ENCODE results near the gene COL11A2. TPM values are rescaled to one million over a fixed set of nuclear protein-coding genes. Genes with fewer than 3 reads are reported as not detected.

The COL11A2 gene
- polyA plus RNA-seq, 6 donors from 2014 or later: 0.09 to 0.30 TPM; not detected in 4

DNA sequence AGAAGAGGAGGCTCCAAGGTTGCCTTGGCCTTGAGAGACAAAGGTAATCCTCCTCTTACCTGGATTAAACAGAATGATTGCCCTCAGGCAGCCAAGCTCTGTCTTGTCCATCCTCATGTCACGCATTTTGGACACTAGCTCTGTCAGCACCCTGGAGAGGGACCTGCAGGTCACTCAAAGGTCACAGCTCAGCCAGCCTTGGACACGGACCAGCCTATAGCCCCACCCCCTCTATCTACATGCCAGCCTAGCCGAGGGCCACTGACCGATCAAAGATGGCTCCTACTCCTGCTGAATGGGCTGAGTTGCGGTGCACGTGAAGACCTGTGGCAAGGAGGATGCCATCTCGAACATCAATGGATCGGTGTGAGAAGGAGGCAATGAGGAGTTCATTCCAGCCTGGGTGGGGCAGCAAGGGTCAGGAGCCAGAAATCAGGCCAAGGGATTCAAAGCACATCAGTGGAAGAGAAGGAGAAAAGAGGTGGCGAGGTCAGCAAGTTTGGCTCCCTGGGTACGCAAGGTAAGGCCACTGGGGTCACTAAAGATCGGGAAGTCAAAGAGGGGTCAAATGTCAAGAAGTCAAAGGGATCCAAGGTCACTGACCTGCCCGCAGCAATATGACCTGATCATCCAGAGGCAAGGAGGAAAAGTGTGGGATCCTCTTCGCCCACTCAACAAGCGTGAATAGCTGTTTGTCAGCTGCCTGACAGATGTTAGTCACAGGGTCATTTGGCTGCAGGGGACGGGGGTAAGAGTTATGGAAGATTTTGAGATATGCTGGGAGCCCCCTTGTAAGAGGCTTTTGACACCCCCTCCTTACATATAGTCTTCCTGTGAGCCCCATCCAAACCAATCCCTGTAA lies 3.3 kb upstream of the COL11A2 start:
- H3K4me1 Mint-ChIP-seq: peaks cover 54 to 59% (median 57%) of the 10 kb centered on the region in 3 donors
- H3K4me3 Mint-ChIP-seq: peak overlapping the region in 1 of 8 donors; percentile 79
- peaks cover 8 to 16% (median 15%) of the 10 kb centered on the region in 3 donors for H3K27me3 Mint-ChIP-seq
- H3K27ac Mint-ChIP-seq: peak overlapping the region in 1 of 6 donors; percentile 88
- no peak for DNase-seq
- no peaks in the 10 kb centered on the region for H3K9me3 Mint-ChIP-seq
- H3K36me3 Mint-ChIP-seq: peaks cover 0 to 24% of the 10 kb centered on the region in 2 donors
- ATAC-seq (ENCODE audit: low read depth in 2 of 2): no peak

GRCh38 chr6:33194431-33194979 lies 2.2 kb upstream of the COL11A2 start:
- no peak overlapping the region for H3K27ac Mint-ChIP-seq
- H3K36me3 Mint-ChIP-seq: peaks cover 0 to 24% of the 10 kb centered on the region in 2 donors
- ATAC-seq (ENCODE audit: low read depth in 2 of 2) (no peak), DNase-seq (no peak)
- H3K4me3 Mint-ChIP-seq: peak overlapping the region in 3 of 8 donors; percentile 61 to 79 (median 69)
- peaks cover 52 to 54% (median 52%) of the 10 kb centered on the region in 3 donors for H3K4me1 Mint-ChIP-seq
- H3K27me3 Mint-ChIP-seq: peaks cover 11 to 26% (median 26%) of the 10 kb centered on the region in 3 donors
- H3K9me3 Mint-ChIP-seq: no peaks in the 10 kb centered on the region

GRCh38 chr6:33193619-33194018 lies 1.4 kb upstream of the COL11A2 start:
- Mint-ChIP-seq H3K9me3 (no peaks in the 10 kb centered on the region), H3K4me3 (peak overlapping the region in 7 of 8 donors; percentile 24 to 84 (median 69)), H3K36me3 (peaks cover 0 to 24% of the 10 kb centered on the region in 2 donors), H3K27ac (peak overlapping the region in 2 of 6 donors; percentile 70 to 84), H3K4me1 (peaks cover 43 to 46% (median 43%) of the 10 kb centered on the region in 3 donors), H3K27me3 (peaks cover 11 to 34% (median 32%) of the 10 kb centered on the region in 3 donors)
- DNase-seq (no peak), ATAC-seq (ENCODE audit: low read depth in 2 of 2) (no peak)

DNA sequence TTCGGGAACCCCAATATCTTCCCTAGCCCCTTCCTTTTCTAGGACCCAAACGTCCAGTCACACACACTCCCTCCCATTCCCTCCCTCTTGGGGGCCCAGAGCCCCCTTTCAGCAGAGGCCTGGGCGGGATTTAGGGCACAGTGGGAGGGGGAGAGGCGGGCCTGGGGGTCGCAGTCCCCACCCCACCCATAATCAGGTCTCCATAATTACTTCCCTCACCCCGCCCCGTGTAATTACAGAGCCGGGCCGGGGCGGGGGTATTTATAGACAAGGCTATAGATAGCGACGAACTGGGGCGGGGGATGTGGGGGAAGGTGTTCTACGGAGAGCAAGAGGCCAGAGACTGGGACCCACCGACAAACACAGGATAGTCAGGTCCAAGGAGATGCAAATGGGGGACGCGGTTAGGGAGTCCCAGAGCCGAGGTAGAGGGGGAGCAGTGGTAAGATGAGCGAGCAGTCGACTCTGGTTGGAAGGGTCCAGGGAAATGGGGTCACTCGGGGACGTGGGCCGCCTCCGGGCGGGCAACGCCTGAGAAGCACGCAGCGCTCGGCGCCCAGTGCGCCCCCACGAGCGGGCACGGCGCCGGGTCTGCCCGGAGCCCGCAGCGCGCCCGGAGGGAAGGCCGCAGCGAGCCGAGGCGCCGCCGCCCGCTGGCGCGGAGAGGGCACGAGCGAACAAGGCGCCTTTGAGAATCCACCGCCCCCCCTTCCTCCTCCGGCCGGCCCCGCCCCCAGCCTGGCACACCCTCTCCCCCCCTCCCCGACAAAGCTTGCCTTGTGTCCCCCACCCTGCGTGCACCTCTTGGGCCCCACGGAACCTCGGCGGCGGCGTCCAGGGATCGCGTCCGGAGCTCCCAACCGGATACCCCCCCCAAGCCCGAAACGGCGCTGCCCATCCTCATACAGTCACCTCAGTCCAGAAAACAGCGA lies 670 bp upstream of the COL11A2 start:
- H3K27me3 Mint-ChIP-seq: peaks cover 17 to 41% (median 38%) of the 10 kb centered on the region in 3 donors
- DNase-seq: peak; percentile 44
- peaks cover 36 to 39% (median 38%) of the 10 kb centered on the region in 3 donors for H3K4me1 Mint-ChIP-seq
- H3K36me3 Mint-ChIP-seq: peaks cover 0 to 24% of the 10 kb centered on the region in 2 donors
- peak overlapping the region; percentile 78 to 96 (median 90) for H3K4me3 Mint-ChIP-seq
- peaks cover 0 to 2% (median 0%) of the 10 kb centered on the region in 7 donors for H3K9me3 Mint-ChIP-seq
- peak overlapping the region in 3 of 6 donors; percentile 42 to 88 (median 64) for H3K27ac Mint-ChIP-seq
- ATAC-seq (ENCODE audit: low read depth in 2 of 2): peak; percentile 46 to 49

DNA sequence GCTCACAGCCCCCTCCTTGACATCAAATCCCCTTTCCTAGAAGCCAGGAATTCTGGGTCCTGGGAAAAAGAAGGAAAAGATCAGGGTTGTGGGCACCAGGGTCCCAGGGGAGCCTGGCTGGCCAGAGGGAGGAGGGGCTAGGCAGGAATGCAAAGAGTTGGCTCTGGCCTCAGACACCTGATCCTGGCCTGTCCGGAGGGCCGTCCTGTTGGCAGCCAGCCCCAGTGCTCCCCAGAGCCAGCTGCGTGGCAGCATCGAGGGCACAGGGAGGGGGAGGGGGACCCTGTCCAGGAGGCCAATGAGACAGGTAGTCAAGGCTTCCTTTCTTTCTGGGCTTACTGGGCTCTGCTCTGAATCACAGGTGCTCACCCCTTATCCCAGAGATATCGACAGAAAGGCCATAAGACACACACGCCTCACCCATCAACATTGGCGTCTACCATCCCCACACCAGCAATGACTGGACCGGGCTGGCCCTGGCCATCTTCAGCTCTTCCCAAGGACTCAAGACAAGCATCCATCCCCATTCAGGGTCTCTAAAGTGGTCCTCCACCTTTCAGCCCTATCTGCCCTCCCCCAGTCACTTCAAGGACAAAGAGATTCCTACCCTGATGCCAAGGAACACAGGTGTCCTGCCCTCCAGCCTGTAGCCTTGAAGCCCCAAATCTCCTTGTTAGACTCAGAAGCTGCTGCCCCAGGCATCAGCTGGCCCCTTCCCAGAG lies 723 bp downstream of the COL11A2 start:
- peak overlapping the region; percentile 78 to 96 (median 87) for H3K4me3 Mint-ChIP-seq
- peak overlapping the region in 3 of 6 donors; percentile 8 to 79 (median 46) for H3K27ac Mint-ChIP-seq
- H3K9me3 Mint-ChIP-seq: peaks cover 0 to 7% (median 2%) of the 10 kb centered on the region in 7 donors
- DNase-seq (no peak), ATAC-seq (ENCODE audit: low read depth in 2 of 2) (no peak)
- peaks cover 0 to 21% of the 10 kb centered on the region in 2 donors for H3K36me3 Mint-ChIP-seq
- H3K4me1 Mint-ChIP-seq: peaks cover 34 to 35% (median 35%) of the 10 kb centered on the region in 3 donors
- H3K27me3 Mint-ChIP-seq: peaks cover 26 to 54% (median 51%) of the 10 kb centered on the region in 3 donors

GRCh38 chr6:33190504-33191107 lies 1.7 kb downstream of the COL11A2 start:
- peaks cover 29 to 33% (median 29%) of the 10 kb centered on the region in 3 donors for H3K4me1 Mint-ChIP-seq
- H3K27me3 Mint-ChIP-seq: peaks cover 27 to 64% (median 60%) of the 10 kb centered on the region in 3 donors
- ATAC-seq (ENCODE audit: low read depth in 2 of 2): no peak
- H3K9me3 Mint-ChIP-seq: peaks cover 0 to 8% (median 2%) of the 10 kb centered on the region in 7 donors
- peak overlapping the region in 2 of 6 donors; percentile 26 to 62 for H3K27ac Mint-ChIP-seq
- H3K36me3 Mint-ChIP-seq: peaks cover 0 to 11% of the 10 kb centered on the region in 2 donors
- H3K4me3 Mint-ChIP-seq: peak overlapping the region in 1 of 8 donors; percentile 45
- no peak for DNase-seq

DNA sequence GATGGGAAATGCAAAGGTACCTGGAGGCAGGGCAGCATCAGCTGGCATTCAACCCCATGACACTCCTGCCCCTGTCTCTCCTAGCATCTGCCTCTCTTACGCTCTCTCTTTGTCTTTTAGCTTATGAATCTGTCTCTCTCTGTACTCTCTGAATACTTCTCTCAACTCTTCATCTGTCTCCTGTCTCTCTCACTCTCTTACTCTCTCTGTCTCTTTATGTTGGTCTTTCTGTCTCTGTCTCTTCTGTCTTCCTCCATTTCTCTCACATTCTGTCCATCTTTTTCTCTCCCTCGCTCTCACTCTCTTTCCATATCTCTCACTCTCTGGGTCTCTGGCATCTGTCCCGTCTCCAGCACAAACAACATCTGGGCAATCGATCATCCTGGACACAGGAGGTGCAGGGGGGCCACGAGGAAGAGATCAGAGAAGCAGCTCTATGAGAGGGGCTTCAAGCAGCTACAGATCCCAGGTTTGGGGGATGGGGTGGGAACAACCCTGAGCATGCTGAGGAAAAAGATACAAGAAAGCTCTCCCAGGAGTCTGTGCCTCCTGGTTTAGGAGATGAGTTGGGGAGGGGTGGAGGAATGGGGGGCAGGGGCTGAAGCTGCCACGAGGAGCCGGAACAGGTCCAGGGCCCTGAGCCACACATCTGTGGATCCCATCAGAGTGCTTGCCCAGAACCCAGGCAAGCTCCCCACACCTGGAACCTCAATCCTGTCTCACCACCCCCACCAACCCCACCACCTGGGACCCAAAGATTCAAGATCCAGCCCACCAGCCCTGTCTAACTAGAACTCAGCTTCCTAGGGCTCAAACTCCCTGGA lies 2.4 kb downstream of the COL11A2 start:
- peak overlapping the region in 2 of 8 donors; percentile 7 to 14 for H3K4me3 Mint-ChIP-seq
- peaks cover 0 to 9% of the 10 kb centered on the region in 2 donors for H3K36me3 Mint-ChIP-seq
- H3K27ac Mint-ChIP-seq: peak overlapping the region in 1 of 6 donors; percentile 62
- H3K27me3 Mint-ChIP-seq: peaks cover 27 to 71% (median 68%) of the 10 kb centered on the region in 3 donors
- H3K9me3 Mint-ChIP-seq: peaks cover 0 to 8% (median 2%) of the 10 kb centered on the region in 7 donors
- ATAC-seq (ENCODE audit: low read depth in 2 of 2) (no peak), DNase-seq (no peak)
- peaks cover 27 to 31% (median 31%) of the 10 kb centered on the region in 3 donors for H3K4me1 Mint-ChIP-seq

DNA sequence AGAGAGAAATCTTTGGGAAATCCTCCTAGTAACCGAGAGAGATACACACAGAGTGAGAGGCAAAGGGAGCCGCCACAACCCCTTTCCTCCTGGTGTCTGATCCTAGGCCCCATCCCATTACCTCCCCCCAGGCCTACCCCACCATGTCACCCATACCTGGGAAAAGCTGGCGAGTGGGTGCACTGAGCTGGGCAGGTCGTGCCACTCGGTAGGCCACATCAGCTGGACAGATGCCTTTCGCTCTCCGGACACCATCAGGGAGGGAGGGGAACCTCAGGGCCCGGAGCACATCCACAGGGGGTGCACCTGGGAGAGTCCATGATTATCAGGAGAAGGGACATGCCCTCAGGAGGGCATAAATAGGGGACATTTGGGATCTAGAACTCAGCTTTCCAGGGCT lies 3.1 kb downstream of the COL11A2 start:
- no peak overlapping the region for H3K27ac Mint-ChIP-seq
- peaks cover 0 to 8% (median 2%) of the 10 kb centered on the region in 7 donors for H3K9me3 Mint-ChIP-seq
- peak overlapping the region in 1 of 8 donors; percentile 50 for H3K4me3 Mint-ChIP-seq
- H3K36me3 Mint-ChIP-seq: peaks cover 0 to 16% of the 10 kb centered on the region in 2 donors
- no peak for DNase-seq
- H3K4me1 Mint-ChIP-seq: peaks cover 28 to 38% (median 32%) of the 10 kb centered on the region in 3 donors
- no peak for ATAC-seq (ENCODE audit: low read depth in 2 of 2)
- peaks cover 27 to 78% (median 75%) of the 10 kb centered on the region in 3 donors for H3K27me3 Mint-ChIP-seq

- Mint-ChIP-seq H3K27ac (no peak overlapping the region), H3K4me1 (peaks cover 31 to 41% (median 39%) of the 10 kb centered on the region in 3 donors), H3K36me3 (peaks cover 11 to 30% of the 10 kb centered on the region in 2 donors), H3K4me3 (peak overlapping the region in 1 of 8 donors; percentile 13), H3K9me3 (peaks cover 6 to 18% (median 10%) of the 10 kb centered on the region in 7 donors), H3K27me3 (peaks cover 37 to 78% (median 75%) of the 10 kb centered on the region in 3 donors)
- no peak for DNase-seq
- ATAC-seq (ENCODE audit: low read depth in 2 of 2): no peak
Observed at GRCh38 chr6:33187809-33188208, 4.5 kb downstream of the COL11A2 start.

GRCh38 chr6:33185654-33186187 lies 6.5 kb downstream of the COL11A2 start:
- peaks cover 7 to 21% (median 12%) of the 10 kb centered on the region in 7 donors for H3K9me3 Mint-ChIP-seq
- H3K27me3 Mint-ChIP-seq: peaks cover 29 to 64% (median 61%) of the 10 kb centered on the region in 3 donors
- H3K4me3 Mint-ChIP-seq: no peak overlapping the region
- H3K36me3 Mint-ChIP-seq: peaks cover 13 to 28% of the 10 kb centered on the region in 2 donors
- peaks cover 25 to 31% (median 30%) of the 10 kb centered on the region in 3 donors for H3K4me1 Mint-ChIP-seq
- no peak for DNase-seq
- no peak overlapping the region for H3K27ac Mint-ChIP-seq
- no peak for ATAC-seq (ENCODE audit: low read depth in 2 of 2)

GRCh38 chr6:33185190-33185589 lies 7.1 kb downstream of the COL11A2 start:
- Mint-ChIP-seq H3K27ac (no peak overlapping the region), H3K9me3 (peaks cover 7 to 21% (median 12%) of the 10 kb centered on the region in 7 donors), H3K27me3 (peaks cover 29 to 59% (median 56%) of the 10 kb centered on the region in 3 donors), H3K4me1 (peaks cover 25 to 31% (median 30%) of the 10 kb centered on the region in 3 donors), H3K4me3 (no peak overlapping the region), H3K36me3 (peaks cover 13 to 26% of the 10 kb centered on the region in 2 donors)
- DNase-seq (no peak), ATAC-seq (ENCODE audit: low read depth in 2 of 2) (no peak)
